GM12891 (cell line): ENCODE data around the gene SARS1.

Source experiments
- DNase-seq: peaks from one replicate; pipeline ENCODE4 v3.0.0; 2011; ENCODE audit warnings: low spot score; ENCODE audit not compliant: insufficient read length
- FAIRE-seq: peaks from 2 replicates; lab custom pipeline; 2011; peaks lifted over from hg19 to GRCh38; lab: Jason Lieb, UNC
- PAX5 ChIP-seq: IDR thresholded peaks from 2 replicates; pipeline ENCODE4 v1.6.1; 2011; ENCODE audit warnings: low read length, moderate library complexity, mild to moderate bottlenecking; ENCODE audit not compliant: insufficient read depth, severe bottlenecking
- POLR2A ChIP-seq: IDR thresholded peaks from 2 replicates; pipeline ENCODE4 v1.6.1; 2011; ENCODE audit warnings: low read depth, low read length, control low read depth
- POLR2AphosphoS5 ChIP-seq: IDR thresholded peaks from 2 replicates; pipeline ENCODE4 v1.6.1; 2011; ENCODE audit warnings: low read depth, low read length, control low read depth
- POU2F2 ChIP-seq: IDR thresholded peaks from 2 replicates; pipeline ENCODE4 v1.6.1; 2011; ENCODE audit warnings: low read depth, mild to moderate bottlenecking, control low read depth, low read length, moderate library complexity
- SPI1 ChIP-seq: IDR thresholded peaks from 2 replicates; pipeline ENCODE4 v1.6.1; 2011; ENCODE audit warnings: low read depth, low read length, control low read depth
- TAF1 ChIP-seq: IDR thresholded peaks from 2 replicates; pipeline ENCODE4 v1.6.1; 2011; ENCODE audit warnings: low read depth, low read length, control low read depth

SARS1 gene

GRCh38 chr1:109240158-109241152, 26.7 kb downstream of the SARS1 start:
- DNase-seq (no peak), FAIRE-seq (no peak)

GRCh38 chr1:109241344-109241743, 27.6 kb downstream of the SARS1 start:
- DNase-seq (no peak), FAIRE-seq (no peak)
- TF ChIP-seq POLR2A (no peak), TAF1 (no peak), SPI1 (no peak), PAX5 (no peak), POLR2AphosphoS5 (no peak), POU2F2 (no peak)

More at GRCh38 chr1:109240158-109241152, 26.7 kb downstream of the SARS1 start:
- TF ChIP-seq TAF1 (no peak), POU2F2 (no peak), POLR2A (no peak), SPI1 (no peak), POLR2AphosphoS5 (no peak), PAX5 (no peak)

GRCh38 chr1:109241841-109242345, 28.2 kb downstream of the SARS1 start:
- no peak for TF ChIP-seq POU2F2
- no peak for TF ChIP-seq SPI1
- TF ChIP-seq TAF1: no peak
- no peak for TF ChIP-seq POLR2A
- TF ChIP-seq PAX5: no peak
- TF ChIP-seq POLR2AphosphoS5: no peak
- FAIRE-seq (no peak), DNase-seq (no peak)

GRCh38 chr1:109242387-109242786, 28.7 kb downstream of the SARS1 start:
- DNase-seq: no peak
- no peak for FAIRE-seq
- TF ChIP-seq POLR2AphosphoS5: no peak
- TF ChIP-seq PAX5: no peak
- no peak for TF ChIP-seq TAF1
- no peak for TF ChIP-seq POU2F2
- no peak for TF ChIP-seq POLR2A
- no peak for TF ChIP-seq SPI1

GRCh38 chr1:109243221-109243620, 29.5 kb downstream of the SARS1 start:
- TF ChIP-seq POLR2AphosphoS5: no peak
- no peak for TF ChIP-seq TAF1
- TF ChIP-seq PAX5: no peak
- TF ChIP-seq SPI1: no peak
- no peak for TF ChIP-seq POLR2A
- no peak for TF ChIP-seq POU2F2
- FAIRE-seq: no peak

GRCh38 chr1:109243860-109244552, 30.3 kb downstream of the SARS1 start:
- no peak for DNase-seq
- FAIRE-seq: no peak
- TF ChIP-seq PAX5 (no peak), POU2F2 (no peak), POLR2A (no peak), POLR2AphosphoS5 (no peak), SPI1 (no peak), TAF1 (no peak)

More at GRCh38 chr1:109243221-109243620, 29.5 kb downstream of the SARS1 start:
- DNase-seq: no peak

- TF ChIP-seq TAF1 (no peak), SPI1 (no peak), POU2F2 (no peak), POLR2A (no peak), PAX5 (no peak), POLR2AphosphoS5 (no peak)
- FAIRE-seq (no peak), DNase-seq (no peak)
These were observed 32.4 kb downstream of the SARS1 start for GRCh38 chr1:109246141-109246551.

GRCh38 chr1:109247401-109248365, 34.0 kb downstream of the SARS1 start:
- DNase-seq (no peak), FAIRE-seq (no peak)
- no peak for TF ChIP-seq PAX5
